HepG2 (cell line): ENCODE measurements around the gene BUD23. TPM values are rescaled to one million over a fixed set of nuclear protein-coding genes. Genes with fewer than 3 reads are reported as not detected.

Experiments used
- ELF1 ChIP-seq: sonication (generic); formaldehyde crosslinking; IDR thresholded peaks from 2 replicates; pipeline ENCODE4 v1.4.0; 2020; ENCODE audit warnings: missing genetic modification reagents
- ELK4 ChIP-seq: sonication (generic); formaldehyde crosslinking; IDR thresholded peaks from 2 replicates; pipeline ENCODE4 v1.9.0; 2021; ENCODE audit warnings: missing genetic modification reagents, borderline replicate concordance
- NFKB2 ChIP-seq: sonication (generic); formaldehyde crosslinking; IDR thresholded peaks from 2 replicates; pipeline ENCODE4 v1.4.0; 2020; ENCODE audit warnings: missing genetic modification reagents, borderline replicate concordance
- NFYB ChIP-seq: sonication (generic); formaldehyde crosslinking; IDR thresholded peaks from 2 replicates; pipeline ENCODE4 v1.4.0; 2020; ENCODE audit warnings: missing genetic modification reagents
- RBFOX2 ChIP-seq: fragments of 200-400 bp; formaldehyde crosslinking; IDR thresholded peaks from 2 replicates; pipeline ENCODE4 v1.6.1; 2017; ENCODE audit warnings: low read depth, mild to moderate bottlenecking, low read length
- ZBTB25 ChIP-seq: IDR thresholded peaks from 2 replicates; pipeline ENCODE4 v1.6.1; 2018; ENCODE audit warnings: missing genetic modification reagents
- ZBTB39 ChIP-seq: sonication (generic); formaldehyde crosslinking; IDR thresholded peaks from 2 replicates; pipeline ENCODE4 v1.5.0; 2020; ENCODE audit warnings: missing genetic modification reagents
- ZFP1 ChIP-seq: IDR thresholded peaks from 2 replicates; pipeline ENCODE4 v1.6.1; 2016
- ZNF12 ChIP-seq: sonication (generic); formaldehyde crosslinking; IDR thresholded peaks from 2 replicates; pipeline ENCODE4 v1.5.0; 2020; ENCODE audit warnings: missing genetic modification reagents
- ZNF276 ChIP-seq: sonication (generic); formaldehyde crosslinking; IDR thresholded peaks from 2 replicates; pipeline ENCODE4 v1.4.0; 2020; ENCODE audit warnings: mild to moderate bottlenecking, low read depth, missing genetic modification reagents
- ZNF296 ChIP-seq: sonication (generic); formaldehyde crosslinking; conservative IDR thresholded peaks from 2 replicates; pipeline ENCODE4 v1.5.0; 2020; ENCODE audit warnings: mild to moderate bottlenecking, missing genetic modification reagents
- ZNF343 ChIP-seq: sonication (generic); formaldehyde crosslinking; IDR thresholded peaks from 2 replicates; pipeline ENCODE4 v1.4.0; 2020; ENCODE audit warnings: mild to moderate bottlenecking, missing genetic modification reagents
- ZNF543 ChIP-seq: sonication (generic); formaldehyde crosslinking; IDR thresholded peaks from 2 replicates; pipeline ENCODE4 v1.4.0; 2020; ENCODE audit warnings: mild to moderate bottlenecking, missing genetic modification reagents
- ZNF607 ChIP-seq: sonication (generic); formaldehyde crosslinking; IDR thresholded peaks from 2 replicates; pipeline ENCODE4 v1.5.1; 2020; ENCODE audit warnings: missing genetic modification reagents, mild to moderate bottlenecking, borderline replicate concordance
- ZNF670 ChIP-seq: sonication (generic); formaldehyde crosslinking; IDR thresholded peaks from 2 replicates; pipeline ENCODE4 v1.8.0; 2022; ENCODE audit warnings: mild to moderate bottlenecking, missing genetic modification reagents, borderline replicate concordance
- ZNF720 ChIP-seq: sonication (generic); formaldehyde crosslinking; IDR thresholded peaks from 2 replicates; pipeline ENCODE4 v1.4.0; 2020; ENCODE audit warnings: missing genetic modification reagents
- ZNF792 ChIP-seq: IDR thresholded peaks from 2 replicates; pipeline ENCODE4 v1.6.1; 2016
- polyA plus RNA-seq, 8 experiments: library from polyadenylated mRNA; depleted of rRNA in 3 of 8; stranded (reverse) in 7 of 8; unstranded in 1 of 8; fragments of >200 nt; fragmentation: Illumina TruSeq in 4 of 8; extraction: Trizol in 4 of 8; gene quantifications; 2 replicates each; pipeline versions ENCODE4 v1.2.1 to v1.2.3, GENCODE V29; 2011 to 2016; ENCODE audit warnings: low read depth in 4 of 8, missing spikeins in 1 of 8, mixed read lengths in 1 of 8; ENCODE audit not compliant: insufficient read depth in 1 of 8
- total RNA-seq, 5 experiments: library from RNA; depleted of rRNA; stranded (reverse); fragments of >200 nt; fragmentation: Illumina TruSeq; extraction: Trizol; gene quantifications; 2 replicates each; pipeline ENCODE4 v1.2.3, GENCODE V29; 2016; ENCODE audit warnings: low read depth in 1 of 5
- TF ChIP-seq, protein P1 (sequence below): sonication (generic); formaldehyde crosslinking; IDR thresholded peaks from 2 replicates; pipeline ENCODE4 v1.4.0; 2020; ENCODE audit warnings: low read depth, mild to moderate bottlenecking, missing genetic modification reagents
- TF ChIP-seq, protein P2 (sequence below): sonication (generic); formaldehyde crosslinking; IDR thresholded peaks from 2 replicates; pipeline ENCODE4 v1.8.1; 2022; ENCODE audit warnings: low read depth, mild to moderate bottlenecking, missing genetic modification reagents

Gene BUD23
- total and polyA plus RNA-seq, 2 of the 13 experiments (the other 11 are each of a cell fraction or from before 2014, with no cell fraction given) = 47.5 to 54.5 TPM

- no peak; the same call in 1 of the 2 replicates for TF ChIP-seq NFKB2
- TF ChIP-seq ZBTB39 (CRISPR knock-in tag) = no peak; the same call in 1 of the 2 replicates
- no peak for TF ChIP-seq ELK4 (CRISPR knock-in tag)
- peak; percentile 92 for TF ChIP-seq RBFOX2
- 0 out of 2 replicates have a peak, but pooled peaks have one; percentile 61 for TF ChIP-seq ZNF276 (CRISPR knock-in tag)
- TF ChIP-seq ZNF343 = no peak
- no peak for TF ChIP-seq ZNF12
- peak; percentile 35; the same call in 1 of the 2 replicates for TF ChIP-seq ELF1
- TF ChIP-seq ZNF792 (CRISPR knock-in tag) = peak; percentile 71; the same call in 1 of the 2 replicates
- peak; percentile 58 for TF ChIP-seq ZNF543
- TF ChIP-seq ZNF296 = peak; percentile 45; the same call in 1 of the 2 replicates
- TF ChIP-seq ZBTB25 (CRISPR knock-in tag) = peak; percentile 81; the same call in 1 of the 2 replicates
- no peak; the same call in 1 of the 2 replicates for TF ChIP-seq NFYB (CRISPR knock-in tag)
- TF ChIP-seq, protein P1, sequence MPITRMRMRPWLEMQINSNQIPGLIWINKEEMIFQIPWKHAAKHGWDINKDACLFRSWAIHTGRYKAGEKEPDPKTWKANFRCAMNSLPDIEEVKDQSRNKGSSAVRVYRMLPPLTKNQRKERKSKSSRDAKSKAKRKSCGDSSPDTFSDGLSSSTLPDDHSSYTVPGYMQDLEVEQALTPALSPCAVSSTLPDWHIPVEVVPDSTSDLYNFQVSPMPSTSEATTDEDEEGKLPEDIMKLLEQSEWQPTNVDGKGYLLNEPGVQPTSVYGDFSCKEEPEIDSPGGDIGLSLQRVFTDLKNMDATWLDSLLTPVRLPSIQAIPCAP (CRISPR knock-in tag) = no peak
- no peak for TF ChIP-seq ZNF720
- TF ChIP-seq ZFP1 (CRISPR knock-in tag) = peak; percentile 65; the same call in 1 of the 2 replicates
- peak; percentile 62; the same call in 1 of the 2 replicates for TF ChIP-seq ZNF607
- peak; percentile 86 for TF ChIP-seq ZNF670 (CRISPR knock-in tag)
- TF ChIP-seq, protein P2, sequence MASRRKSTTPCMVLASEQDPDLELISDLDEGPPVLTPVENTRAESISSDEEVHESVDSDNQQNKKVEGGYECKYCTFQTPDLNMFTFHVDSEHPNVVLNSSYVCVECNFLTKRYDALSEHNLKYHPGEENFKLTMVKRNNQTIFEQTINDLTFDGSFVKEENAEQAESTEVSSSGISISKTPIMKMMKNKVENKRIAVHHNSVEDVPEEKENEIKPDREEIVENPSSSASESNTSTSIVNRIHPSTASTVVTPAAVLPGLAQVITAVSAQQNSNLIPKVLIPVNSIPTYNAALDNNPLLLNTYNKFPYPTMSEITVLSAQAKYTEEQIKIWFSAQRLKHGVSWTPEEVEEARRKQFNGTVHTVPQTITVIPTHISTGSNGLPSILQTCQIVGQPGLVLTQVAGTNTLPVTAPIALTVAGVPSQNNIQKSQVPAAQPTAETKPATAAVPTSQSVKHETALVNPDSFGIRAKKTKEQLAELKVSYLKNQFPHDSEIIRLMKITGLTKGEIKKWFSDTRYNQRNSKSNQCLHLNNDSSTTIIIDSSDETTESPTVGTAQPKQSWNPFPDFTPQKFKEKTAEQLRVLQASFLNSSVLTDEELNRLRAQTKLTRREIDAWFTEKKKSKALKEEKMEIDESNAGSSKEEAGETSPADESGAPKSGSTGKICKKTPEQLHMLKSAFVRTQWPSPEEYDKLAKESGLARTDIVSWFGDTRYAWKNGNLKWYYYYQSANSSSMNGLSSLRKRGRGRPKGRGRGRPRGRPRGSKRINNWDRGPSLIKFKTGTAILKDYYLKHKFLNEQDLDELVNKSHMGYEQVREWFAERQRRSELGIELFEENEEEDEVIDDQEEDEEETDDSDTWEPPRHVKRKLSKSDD = no peak
These were observed 55.4 kb downstream of the BUD23 start, which contains the start of gene ABHD11 (continued) for GRCh38 chr7:73738612-73739386.
